ENCODE measurements around the gene ZFYVE21. TPM values are rescaled to one million over a fixed set of nuclear protein-coding genes. Genes with fewer than 3 reads are reported as not detected.

The ZFYVE21 gene
- total RNA-seq, 1 donor: 47.0 TPM

- DNase-seq (ENCODE audit: low read depth): no peak
- TF ChIP-seq CTCF (IDR thresholded peaks at IDR 0.05; ENCODE audit: insufficient read depth, low read length): no peak
- H3K4me3 ChIP-seq (ENCODE audit: low read depth, low read length): no peak overlapping the region
Measured at GRCh38 chr14:103692159-103692558, 23.5 kb upstream of the ZFYVE21 start.

DNA sequence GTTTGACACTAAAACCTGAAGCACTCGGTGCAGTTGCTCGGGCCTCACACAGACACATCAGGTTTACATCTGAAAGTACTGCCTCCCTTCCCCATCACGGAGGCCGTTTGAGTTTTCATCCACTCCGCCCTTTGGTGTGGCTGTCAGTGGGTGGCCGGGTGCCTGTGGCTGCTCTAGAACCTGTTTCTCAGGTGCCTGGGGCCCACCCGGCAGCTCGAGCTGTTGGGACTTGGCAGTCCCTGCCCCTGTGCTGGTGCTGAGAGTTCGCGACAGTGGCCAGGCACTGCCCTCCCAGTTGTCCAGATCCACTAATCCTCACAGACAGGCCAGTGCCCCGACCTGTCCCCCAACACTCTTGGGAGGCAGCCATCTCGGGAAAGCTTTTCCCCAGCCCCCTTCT lies 22.7 kb upstream of the ZFYVE21 start:
- no peak for TF ChIP-seq CTCF (IDR thresholded peaks at IDR 0.05; ENCODE audit: insufficient read depth, low read length)
- H3K4me3 ChIP-seq (ENCODE audit: low read depth, low read length): no peak overlapping the region
- no peak for DNase-seq (ENCODE audit: low read depth)

DNA sequence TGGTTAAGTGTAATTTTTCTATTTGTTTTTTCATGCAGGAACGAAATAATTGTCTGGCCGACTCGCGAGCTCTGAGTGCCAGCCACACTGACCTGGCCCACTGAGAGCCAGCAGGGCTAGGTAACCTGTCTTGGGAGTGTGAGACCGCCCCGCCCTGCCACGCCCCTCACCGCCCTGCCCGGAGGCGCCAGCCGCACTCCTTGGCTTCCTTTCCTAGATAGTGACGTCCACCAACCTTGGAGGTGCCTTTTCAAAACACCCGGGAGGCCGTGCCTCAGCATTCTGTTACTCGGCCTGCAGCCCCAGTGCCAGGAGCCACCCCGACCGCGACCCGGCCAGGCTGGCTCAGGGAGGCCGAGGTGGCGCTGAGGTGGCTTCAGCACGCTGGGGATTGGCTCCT lies 22.1 kb upstream of the ZFYVE21 start:
- no peak overlapping the region for H3K4me3 ChIP-seq (ENCODE audit: low read depth, low read length)
- DNase-seq (ENCODE audit: low read depth): no peak
- no peak for TF ChIP-seq CTCF (IDR thresholded peaks at IDR 0.05; ENCODE audit: insufficient read depth, low read length)

DNA sequence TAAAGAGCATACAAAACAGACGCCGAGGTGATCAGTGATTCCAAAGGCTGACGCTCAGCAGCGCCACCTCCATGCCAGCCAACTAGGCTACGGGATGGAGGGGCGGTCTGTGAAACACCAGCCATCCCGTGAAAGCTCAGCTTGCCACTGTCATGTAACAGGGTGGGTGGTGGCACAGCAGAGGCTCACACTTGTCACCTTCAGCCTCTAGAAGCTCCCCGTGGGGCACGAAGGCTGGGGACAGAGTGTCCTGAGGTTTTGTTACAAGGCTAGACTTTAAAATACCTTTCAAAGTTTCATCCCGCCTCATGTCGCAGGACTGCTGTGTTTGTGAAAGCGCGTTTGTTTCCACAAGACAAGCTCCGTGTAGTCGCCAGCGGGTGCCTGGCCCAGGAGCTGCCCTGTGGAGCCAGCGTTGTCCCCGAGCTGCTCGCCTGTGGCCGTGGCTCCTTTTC lies 21.0 kb upstream of the ZFYVE21 start:
- no peak for TF ChIP-seq CTCF (IDR thresholded peaks at IDR 0.05; ENCODE audit: insufficient read depth, low read length)
- no peak for DNase-seq (ENCODE audit: low read depth)
- no peak overlapping the region for H3K4me3 ChIP-seq (ENCODE audit: low read depth, low read length)

GRCh38 chr14:103695296-103696069 lies 20.1 kb upstream of the ZFYVE21 start:
- TF ChIP-seq CTCF (IDR thresholded peaks at IDR 0.05; ENCODE audit: insufficient read depth, low read length): no peak
- no peak for DNase-seq (ENCODE audit: low read depth)
- H3K4me3 ChIP-seq (ENCODE audit: low read depth, low read length): no peak overlapping the region

DNA sequence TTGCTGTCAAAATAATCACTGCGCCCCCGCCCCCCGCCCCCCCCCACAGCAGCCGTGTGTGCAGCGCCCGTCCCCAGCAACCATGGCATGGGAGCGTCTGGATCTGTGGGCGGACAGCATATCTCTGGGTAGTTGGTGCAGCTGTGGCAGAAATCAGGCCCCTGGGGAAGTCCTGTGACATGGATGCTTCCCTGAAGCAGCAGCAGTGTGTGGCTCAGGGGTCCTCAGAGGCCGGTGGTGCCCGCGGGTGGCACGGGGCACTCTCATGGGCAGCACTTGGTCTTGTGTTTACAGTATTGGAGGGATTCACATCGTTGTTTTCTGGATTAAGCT lies 19.6 kb upstream of the ZFYVE21 start:
- no peak overlapping the region for H3K4me3 ChIP-seq (ENCODE audit: low read depth, low read length)
- no peak for DNase-seq (ENCODE audit: low read depth)
- no peak for TF ChIP-seq CTCF (IDR thresholded peaks at IDR 0.05; ENCODE audit: insufficient read depth, low read length)
